Stimulated activated naive B cell treated with anti-CD40 and anti-IgM and Interleukin-4, amounts not matched to agents 10 μg/mL and 1 μg/mL and 100 μg/mL, for 72 hours (primary cell): ENCODE results near the gene PPP2R3B.
"Not testable (repeated sequence)": the region's sequence is repeated elsewhere in the genome, so short reads cannot be mapped to it uniquely, and the experiment has no call there.

Source experiments
- ATAC-seq, 2 donors: fragments of 150-1000 bp; cut with Tn5 transposase; replicated peaks; 2 replicates each; pipeline ENCODE4 v1.10.0; 2021; ENCODE audit warnings: moderate library complexity in 1 of 2
- DNase-seq: peaks from one replicate; pipeline ENCODE4 v3.0.0; 2021
- H3K27ac Mint-ChIP-seq: one replicate; pipeline ENCODE4 v1.8.0; 2022; ENCODE audit warnings: mild to moderate bottlenecking, mixed read lengths
- H3K27me3 Mint-ChIP-seq, 2 donors: one replicate each; pipeline ENCODE4 v1.8.0; 2022; ENCODE audit warnings: mixed read lengths in 2 of 2
- H3K36me3 Mint-ChIP-seq, 2 donors: one replicate each; pipeline ENCODE4 v1.8.0; 2022; ENCODE audit warnings: mixed read lengths in 2 of 2, mild to moderate bottlenecking in 1 of 2
- H3K4me1 Mint-ChIP-seq, 2 donors: one replicate each; pipeline ENCODE4 v1.8.0; 2022; ENCODE audit warnings: mixed read lengths in 2 of 2, mild to moderate bottlenecking in 1 of 2
- H3K4me3 Mint-ChIP-seq, 2 donors: one replicate each; pipeline ENCODE4 v1.8.0; 2022; ENCODE audit warnings: mild to moderate bottlenecking in 2 of 2, mixed read lengths in 2 of 2, moderate library complexity in 1 of 2
- H3K9me3 Mint-ChIP-seq, 2 donors: one replicate each; pipeline ENCODE4 v1.8.0; 2022; ENCODE audit warnings: mixed read lengths in 2 of 2, mild to moderate bottlenecking in 1 of 2

Gene PPP2R3B

DNA sequence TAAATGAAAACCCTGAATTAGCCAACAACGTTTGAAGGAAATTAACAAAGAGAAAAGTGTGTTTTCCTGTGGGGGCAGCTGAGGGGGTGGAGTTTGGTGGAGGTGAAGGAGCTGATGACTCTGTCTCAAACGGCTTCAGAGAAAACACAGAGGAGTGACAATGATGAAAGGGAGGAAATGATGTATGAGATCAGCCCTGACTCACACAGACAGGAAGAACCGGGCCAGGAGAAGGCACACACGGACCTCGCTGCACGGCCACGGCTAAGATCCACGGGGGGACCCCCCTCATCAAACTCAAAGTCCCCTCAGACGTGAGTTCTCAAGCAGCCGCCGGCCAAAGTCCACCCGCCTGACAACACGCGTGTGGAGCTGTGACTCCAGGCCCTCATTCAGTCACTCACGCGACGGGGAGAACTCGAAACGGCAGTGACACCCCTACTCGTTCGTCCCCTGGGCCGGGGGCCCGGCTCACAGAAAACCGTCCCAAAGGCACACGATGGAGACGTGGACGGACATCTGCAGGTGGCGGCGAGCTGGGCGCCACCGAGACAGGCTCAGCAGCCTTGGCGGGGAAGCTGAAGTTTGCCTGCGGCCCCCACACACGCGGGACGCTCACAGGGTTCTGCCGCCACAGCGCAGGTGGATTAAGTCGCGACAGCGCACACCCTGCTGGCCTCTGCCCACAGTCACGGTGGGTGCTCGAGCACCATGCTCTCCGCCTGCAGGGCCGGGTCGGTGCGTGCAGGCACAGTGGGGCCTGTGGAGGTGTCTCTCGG lies 28.8 kb downstream of the PPP2R3B start:
- no peaks in the 10 kb centered on the region for H3K27me3 Mint-ChIP-seq
- peaks cover 7 to 14% of the 10 kb centered on the region in 2 donors for H3K9me3 Mint-ChIP-seq
- peaks cover 52 to 70% of the 10 kb centered on the region in 2 donors for H3K36me3 Mint-ChIP-seq
- no peak overlapping the region for H3K4me3 Mint-ChIP-seq
- no peak for ATAC-seq
- DNase-seq = no peak
- peaks cover 5 to 16% of the 10 kb centered on the region in 2 donors for H3K4me1 Mint-ChIP-seq
- H3K27ac Mint-ChIP-seq = no peak overlapping the region

DNA sequence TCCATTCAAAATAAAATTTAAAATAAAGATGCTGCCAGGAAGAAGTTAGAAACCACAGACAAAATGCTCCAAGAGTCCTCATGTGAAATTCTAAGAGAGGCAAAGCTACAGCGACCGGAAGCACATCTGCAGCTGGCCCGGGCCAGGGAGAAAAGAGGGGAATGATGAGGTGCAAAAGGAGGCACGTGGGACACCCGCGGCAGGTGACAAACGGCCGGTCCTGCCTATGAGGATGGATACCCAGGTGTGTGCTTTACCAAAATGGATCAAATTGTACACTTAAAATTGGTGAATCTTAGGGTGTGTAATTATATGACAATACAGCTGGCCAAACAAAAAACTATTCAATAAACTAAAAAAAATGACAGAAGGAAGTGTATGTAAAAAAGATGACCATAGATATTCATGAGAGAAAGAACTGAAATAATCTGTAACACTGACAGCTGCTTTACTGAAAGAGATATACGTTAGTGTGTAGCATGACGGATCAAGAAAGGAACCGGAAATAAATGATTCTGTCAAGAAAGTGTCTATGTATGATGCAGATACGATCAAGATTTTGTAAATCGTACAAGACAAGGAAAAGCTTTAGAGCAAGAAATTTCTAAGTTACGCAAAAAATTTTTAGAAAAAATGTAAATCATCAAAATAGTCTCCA lies 29.5 kb downstream of the PPP2R3B start:
- DNase-seq (no peak), ATAC-seq (no peak)
- Mint-ChIP-seq H3K27ac (no peak overlapping the region), H3K4me3 (no peak overlapping the region), H3K36me3 (peaks cover 48 to 72% of the 10 kb centered on the region in 2 donors), H3K27me3 (no peaks in the 10 kb centered on the region), H3K4me1 (peaks cover 7 to 16% of the 10 kb centered on the region in 2 donors), H3K9me3 (peaks cover 4 to 14% of the 10 kb centered on the region in 2 donors)

DNA sequence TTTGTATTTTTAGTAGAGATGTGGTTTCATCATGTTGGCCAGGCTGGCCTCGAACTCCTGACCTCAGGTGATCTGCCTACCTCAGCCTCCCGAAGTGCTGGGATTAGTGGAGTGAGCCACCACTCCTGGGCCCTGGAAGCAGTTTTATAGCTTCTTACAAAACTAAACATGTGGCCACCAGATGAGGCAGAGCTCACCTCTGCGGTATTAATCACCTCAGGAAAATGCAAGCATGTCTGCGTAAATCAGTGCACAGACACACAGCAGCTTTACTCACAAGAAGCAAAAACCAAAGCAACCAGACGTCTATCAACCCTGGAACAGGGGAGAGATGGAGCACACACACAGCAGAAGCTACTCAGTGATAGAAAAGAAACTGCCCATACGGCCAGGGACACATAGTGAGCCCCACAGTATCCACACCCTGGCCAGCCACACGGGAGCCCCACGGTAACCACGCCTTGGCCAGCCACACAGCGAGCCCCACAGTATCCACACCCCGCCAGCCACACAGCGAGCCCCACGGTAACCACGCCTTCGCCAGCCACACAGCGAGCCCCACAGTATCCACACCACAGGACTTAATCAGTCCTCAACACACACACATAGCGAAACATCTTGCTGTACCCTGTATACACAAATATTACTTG lies 30.2 kb downstream of the PPP2R3B start:
- H3K27me3 Mint-ChIP-seq = no peaks in the 10 kb centered on the region
- no peak overlapping the region for H3K27ac Mint-ChIP-seq
- DNase-seq (no peak), ATAC-seq (no peak)
- peaks cover 43 to 66% of the 10 kb centered on the region in 2 donors for H3K36me3 Mint-ChIP-seq
- peaks cover 3 to 13% of the 10 kb centered on the region in 2 donors for H3K9me3 Mint-ChIP-seq
- no peak overlapping the region for H3K4me3 Mint-ChIP-seq
- H3K4me1 Mint-ChIP-seq = peaks cover 7 to 16% of the 10 kb centered on the region in 2 donors

- no peaks in the 10 kb centered on the region for H3K27me3 Mint-ChIP-seq
- H3K36me3 Mint-ChIP-seq = peaks cover 36 to 64% of the 10 kb centered on the region in 2 donors
- H3K27ac Mint-ChIP-seq = no peak overlapping the region
- no peak for ATAC-seq
- DNase-seq = no peak
- no peak overlapping the region for H3K4me3 Mint-ChIP-seq
- H3K9me3 Mint-ChIP-seq = peaks cover 3 to 7% of the 10 kb centered on the region in 2 donors
- peaks cover 7 to 16% of the 10 kb centered on the region in 2 donors for H3K4me1 Mint-ChIP-seq
These were observed 31.2 kb downstream of the PPP2R3B start for GRCh38 chrX:355329-356050.

DNA sequence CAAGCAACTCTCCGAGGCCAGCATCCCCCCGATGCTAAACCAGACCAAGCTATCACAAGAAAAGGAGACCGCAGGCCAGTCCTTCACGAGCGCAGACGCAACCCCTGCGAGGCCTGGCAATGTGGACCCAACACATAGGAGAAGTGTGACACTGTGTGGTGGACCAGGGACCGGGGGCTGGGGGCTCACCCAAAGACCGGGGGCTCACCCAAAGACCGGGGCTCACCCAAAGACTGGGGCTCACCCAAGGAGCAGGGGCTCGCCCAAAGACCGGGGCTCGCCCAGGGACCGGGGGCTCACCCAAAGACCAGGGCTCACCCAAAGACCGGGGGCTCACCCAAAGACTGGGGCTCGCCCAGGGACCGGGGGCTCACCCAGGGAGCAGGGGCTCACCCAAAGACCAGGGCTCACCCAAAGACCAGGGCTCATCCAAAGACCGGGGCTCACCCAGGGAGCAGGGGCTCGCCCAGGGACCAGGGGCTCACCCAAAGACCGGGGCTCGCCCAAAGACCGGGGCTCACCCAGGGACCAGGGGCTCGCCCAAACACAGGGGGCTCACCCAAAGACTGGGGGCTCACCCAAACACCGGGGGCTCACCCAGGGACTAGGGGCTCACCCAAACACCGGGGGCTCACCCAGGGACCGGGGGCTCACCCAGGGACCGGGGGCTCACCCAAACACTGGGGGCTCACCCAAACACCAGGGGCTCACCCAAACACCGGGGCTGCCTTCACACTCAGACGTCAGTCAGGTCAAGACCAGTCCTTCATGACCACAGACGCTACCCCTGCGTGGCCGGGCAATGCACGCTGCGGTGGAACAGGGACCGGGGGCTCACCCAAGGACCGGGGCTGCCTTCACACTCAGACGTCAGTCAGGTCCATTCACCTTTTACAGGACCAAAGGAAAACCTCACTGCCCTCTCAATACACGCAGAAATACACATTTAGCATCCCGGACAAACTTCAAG lies 32.9 kb downstream of the PPP2R3B start:
- ATAC-seq (no peak), DNase-seq (no peak)
- Mint-ChIP-seq H3K27ac (peak overlapping the region; percentile 42), H3K4me1 (peaks cover 7 to 16% of the 10 kb centered on the region in 2 donors), H3K9me3 (peaks cover 3 to 4% of the 10 kb centered on the region in 2 donors), H3K27me3 (no peaks in the 10 kb centered on the region), H3K36me3 (peaks cover 30 to 62% of the 10 kb centered on the region in 2 donors), H3K4me3 (no peak overlapping the region)

- Mint-ChIP-seq H3K27me3 (no peaks in the 10 kb centered on the region), H3K4me1 (peaks cover 7 to 16% of the 10 kb centered on the region in 2 donors), H3K9me3 (peaks cover 0 to 2% of the 10 kb centered on the region in 2 donors), H3K36me3 (peaks cover 27 to 60% of the 10 kb centered on the region in 2 donors), H3K4me3 (no peak overlapping the region), H3K27ac (no peak overlapping the region)
- ATAC-seq (no peak), DNase-seq (no peak)
These were observed 34.0 kb downstream of the PPP2R3B start for GRCh38 chrX:352582-353314.

DNA sequence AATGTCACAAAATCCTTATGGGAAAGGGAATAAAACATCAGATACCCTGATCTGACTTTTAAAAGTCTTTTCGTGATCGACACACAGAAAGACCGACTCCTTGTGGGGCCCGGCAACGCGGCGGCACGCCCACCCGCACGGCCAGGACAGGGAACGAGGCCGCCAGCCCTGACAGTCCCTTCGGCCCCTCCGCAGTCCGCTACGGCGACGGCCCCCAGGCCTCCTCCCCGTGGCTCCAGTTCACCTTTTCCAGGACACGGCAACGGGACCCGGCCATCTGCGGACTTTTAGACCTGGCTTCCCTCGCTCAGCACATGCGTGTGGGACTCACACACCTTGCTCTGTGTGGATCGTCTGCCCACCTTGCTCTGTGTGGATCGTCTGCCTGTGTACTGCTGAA lies 34.5 kb downstream of the PPP2R3B start:
- peaks cover 22 to 54% of the 10 kb centered on the region in 2 donors for H3K36me3 Mint-ChIP-seq
- no peak for ATAC-seq

GRCh38 chrX:351736-352135 lies 35.0 kb downstream of the PPP2R3B start:
- no peaks in the 10 kb centered on the region for H3K9me3 Mint-ChIP-seq
- H3K36me3 Mint-ChIP-seq = peaks cover 19 to 54% of the 10 kb centered on the region in 2 donors
- ATAC-seq (no peak), DNase-seq (no peak)
- H3K27me3 Mint-ChIP-seq = no peaks in the 10 kb centered on the region
- no peak overlapping the region for H3K4me3 Mint-ChIP-seq
- H3K27ac Mint-ChIP-seq = no peak overlapping the region
- H3K4me1 Mint-ChIP-seq = peaks cover 7 to 8% of the 10 kb centered on the region in 2 donors

More for the DNA sequence above, 34.5 kb downstream of the PPP2R3B start:
- Mint-ChIP-seq H3K4me1 (peaks cover 7 to 13% of the 10 kb centered on the region in 2 donors), H3K27me3 (no peaks in the 10 kb centered on the region), H3K27ac (no peak overlapping the region), H3K4me3 (no peak overlapping the region), H3K9me3 (no peaks in the 10 kb centered on the region)
- DNase-seq = no peak

DNA sequence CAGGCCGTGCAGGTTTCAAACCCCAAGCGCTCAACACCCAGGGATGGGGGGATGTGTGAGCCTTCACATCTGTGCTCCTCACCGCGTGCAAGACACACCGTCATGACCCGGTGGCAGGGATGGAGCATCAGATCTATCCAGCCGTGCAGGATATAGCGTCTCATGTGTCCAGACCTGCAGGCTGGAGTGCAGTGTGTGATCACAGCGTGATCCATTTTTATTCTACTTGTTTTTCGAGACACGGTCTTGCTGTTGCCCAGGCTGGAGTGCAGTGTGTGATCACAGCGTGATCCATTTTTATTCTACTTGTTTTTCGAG lies 35.4 kb downstream of the PPP2R3B start:
- H3K9me3 Mint-ChIP-seq, H3K27ac Mint-ChIP-seq, H3K27me3 Mint-ChIP-seq, H3K4me1 Mint-ChIP-seq, ATAC-seq, H3K4me3 Mint-ChIP-seq, DNase-seq: not testable (repeated sequence)
- H3K36me3 Mint-ChIP-seq = peaks cover 21 to 51% of the 10 kb centered on the region in 2 donors

DNA sequence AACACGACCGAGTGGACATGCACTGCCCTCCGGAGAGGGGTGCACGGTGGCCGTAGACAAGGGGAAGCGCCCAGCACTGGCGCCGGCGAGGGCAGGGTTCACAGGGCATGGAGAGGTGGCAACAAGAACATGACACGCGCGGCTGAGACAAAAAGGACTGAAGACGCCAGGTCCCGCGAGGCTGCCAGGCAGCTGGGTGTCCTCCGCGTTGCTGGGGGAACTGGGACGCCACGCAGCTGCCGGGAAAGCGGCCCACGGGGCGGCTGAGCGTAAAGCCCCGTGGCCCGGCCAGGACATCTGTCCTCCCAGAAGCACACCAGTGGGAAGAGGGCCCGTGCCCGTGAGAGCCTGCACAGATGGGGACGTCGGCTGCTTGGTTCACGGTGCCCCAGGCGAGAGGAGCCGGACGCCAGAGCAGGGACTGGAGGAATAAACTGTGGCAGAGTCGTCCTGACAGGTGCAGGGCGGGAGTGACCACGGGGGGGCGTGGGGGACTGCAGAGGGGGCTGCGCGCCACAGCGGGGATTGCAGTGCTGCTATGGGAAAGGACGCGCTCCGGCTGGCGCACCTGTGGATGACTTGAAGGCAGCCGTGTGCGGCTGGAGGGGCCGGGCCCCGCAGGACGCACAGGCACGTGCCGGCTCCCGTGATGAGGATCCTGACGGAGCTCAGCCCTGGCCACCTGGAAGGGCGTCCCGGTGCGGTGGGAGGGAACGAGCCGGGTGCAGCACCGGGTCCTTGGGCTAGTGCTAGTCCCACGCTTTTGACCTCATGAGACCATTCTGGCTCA lies 36.0 kb downstream of the PPP2R3B start:
- no peak overlapping the region for H3K27ac Mint-ChIP-seq
- H3K36me3 Mint-ChIP-seq = peaks cover 21 to 48% of the 10 kb centered on the region in 2 donors
- H3K4me3 Mint-ChIP-seq = no peak overlapping the region
- no peaks in the 10 kb centered on the region for H3K27me3 Mint-ChIP-seq
- DNase-seq = no peak
- peaks cover 7% of the 10 kb centered on the region in 2 donors for H3K4me1 Mint-ChIP-seq
- H3K9me3 Mint-ChIP-seq = no peaks in the 10 kb centered on the region
- no peak for ATAC-seq

GRCh38 chrX:350148-350533 lies 36.6 kb downstream of the PPP2R3B start:
- no peaks in the 10 kb centered on the region for H3K27me3 Mint-ChIP-seq
- H3K4me1 Mint-ChIP-seq = peaks cover 5 to 7% of the 10 kb centered on the region in 2 donors
- peaks cover 19 to 46% of the 10 kb centered on the region in 2 donors for H3K36me3 Mint-ChIP-seq
- H3K27ac Mint-ChIP-seq = no peak overlapping the region
- DNase-seq (no peak), ATAC-seq (no peak)
- H3K9me3 Mint-ChIP-seq = no peaks in the 10 kb centered on the region
- no peak overlapping the region for H3K4me3 Mint-ChIP-seq

DNA sequence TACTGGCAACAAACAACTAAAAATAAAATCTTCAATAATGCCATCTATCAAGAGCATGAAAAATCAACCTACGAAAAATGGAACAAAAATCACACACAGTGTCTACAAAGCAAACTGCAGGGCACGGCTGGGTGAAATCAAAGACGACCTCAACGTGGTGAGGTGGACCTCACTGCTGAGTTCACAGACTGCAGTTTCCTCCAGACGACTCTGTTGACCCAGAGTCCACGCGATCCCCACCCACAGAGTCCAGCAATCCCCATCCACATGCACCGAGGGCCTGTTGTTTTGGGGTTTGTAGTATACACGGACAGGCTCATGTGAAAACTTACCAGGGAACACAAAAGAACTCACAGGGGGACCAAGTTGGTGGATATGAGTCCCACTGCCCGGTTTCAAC lies 37.0 kb downstream of the PPP2R3B start:
- H3K27ac Mint-ChIP-seq = no peak overlapping the region
- H3K4me3 Mint-ChIP-seq = no peak overlapping the region
- DNase-seq (no peak), ATAC-seq (no peak)
- no peaks in the 10 kb centered on the region for H3K9me3 Mint-ChIP-seq
- H3K36me3 Mint-ChIP-seq = peaks cover 23 to 47% of the 10 kb centered on the region in 2 donors
- no peaks in the 10 kb centered on the region for H3K27me3 Mint-ChIP-seq
- peaks cover 3% of the 10 kb centered on the region in 2 donors for H3K4me1 Mint-ChIP-seq
